CD4-positive, alpha-beta T cell treated with Interleukin-4 for 1 hour (primary cell): ENCODE data around the gene KCNAB1.

Experiments used
- DNase-seq, 2 donors: peaks; one replicate each; pipeline ENCODE4 v3.0.0-alpha.2; 2020 to 2022

The KCNAB1 gene

DNA sequence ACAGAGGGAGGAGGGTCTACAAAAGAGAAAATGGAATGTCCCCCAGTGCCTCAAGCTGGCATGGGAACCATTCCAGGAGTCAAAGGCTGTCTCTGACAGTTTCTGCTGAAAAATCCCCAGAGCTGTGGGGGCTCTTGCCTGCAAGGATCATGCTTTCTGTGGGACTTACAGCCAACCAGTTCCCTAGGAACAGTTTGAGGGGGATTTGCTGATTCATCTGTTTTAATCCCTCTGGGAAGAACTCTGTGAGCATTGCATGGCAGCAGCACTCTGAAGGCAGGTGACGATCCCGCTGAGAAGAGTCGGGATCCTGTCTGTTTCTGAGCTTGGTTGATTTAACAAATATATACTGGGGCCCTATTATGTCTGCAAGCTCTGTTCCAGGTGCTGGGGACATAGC is 258.5 kb downstream of the KCNAB1 start:
- no peak for DNase-seq

DNA sequence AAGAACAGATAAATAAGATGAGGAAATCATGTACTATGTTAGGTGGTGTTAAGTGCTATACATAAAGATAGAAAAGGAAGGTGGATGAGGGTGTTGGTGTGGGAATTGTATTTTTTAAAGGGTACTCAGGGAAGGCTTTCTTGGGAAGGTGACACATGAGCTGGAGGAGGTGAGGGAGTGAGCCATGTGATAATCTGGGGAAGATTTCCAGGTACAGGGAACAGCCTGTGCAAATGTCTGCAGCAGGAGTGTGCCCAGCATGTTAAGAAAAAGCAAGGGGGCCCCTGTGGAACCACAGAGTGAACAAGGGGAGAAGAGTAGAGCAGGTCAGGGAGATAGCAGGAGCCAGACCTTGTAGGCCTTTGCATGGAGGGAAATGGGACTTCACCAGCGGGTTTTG is 258.9 kb downstream of the KCNAB1 start:
- DNase-seq, result no peak

DNA sequence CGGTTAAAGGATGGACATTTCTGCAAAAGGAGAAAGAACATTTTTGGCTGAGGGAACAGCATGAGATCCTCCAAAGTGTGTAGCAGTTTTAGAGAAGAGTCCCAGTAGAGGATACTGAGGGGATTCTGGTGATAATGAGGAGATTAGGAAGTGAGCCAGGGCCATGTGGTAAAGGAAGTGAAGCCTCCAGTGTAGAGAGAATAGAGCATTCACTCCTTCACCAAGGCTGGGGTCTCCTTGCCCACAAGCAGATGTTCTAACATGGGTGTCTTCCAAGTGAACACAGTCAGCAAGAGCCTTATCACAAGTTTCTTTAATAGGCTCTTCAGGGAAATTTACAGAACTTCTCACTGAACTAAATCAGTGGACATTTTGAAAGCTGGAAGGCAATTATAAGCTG is 260.9 kb downstream of the KCNAB1 start:
- DNase-seq, result no peak

DNA sequence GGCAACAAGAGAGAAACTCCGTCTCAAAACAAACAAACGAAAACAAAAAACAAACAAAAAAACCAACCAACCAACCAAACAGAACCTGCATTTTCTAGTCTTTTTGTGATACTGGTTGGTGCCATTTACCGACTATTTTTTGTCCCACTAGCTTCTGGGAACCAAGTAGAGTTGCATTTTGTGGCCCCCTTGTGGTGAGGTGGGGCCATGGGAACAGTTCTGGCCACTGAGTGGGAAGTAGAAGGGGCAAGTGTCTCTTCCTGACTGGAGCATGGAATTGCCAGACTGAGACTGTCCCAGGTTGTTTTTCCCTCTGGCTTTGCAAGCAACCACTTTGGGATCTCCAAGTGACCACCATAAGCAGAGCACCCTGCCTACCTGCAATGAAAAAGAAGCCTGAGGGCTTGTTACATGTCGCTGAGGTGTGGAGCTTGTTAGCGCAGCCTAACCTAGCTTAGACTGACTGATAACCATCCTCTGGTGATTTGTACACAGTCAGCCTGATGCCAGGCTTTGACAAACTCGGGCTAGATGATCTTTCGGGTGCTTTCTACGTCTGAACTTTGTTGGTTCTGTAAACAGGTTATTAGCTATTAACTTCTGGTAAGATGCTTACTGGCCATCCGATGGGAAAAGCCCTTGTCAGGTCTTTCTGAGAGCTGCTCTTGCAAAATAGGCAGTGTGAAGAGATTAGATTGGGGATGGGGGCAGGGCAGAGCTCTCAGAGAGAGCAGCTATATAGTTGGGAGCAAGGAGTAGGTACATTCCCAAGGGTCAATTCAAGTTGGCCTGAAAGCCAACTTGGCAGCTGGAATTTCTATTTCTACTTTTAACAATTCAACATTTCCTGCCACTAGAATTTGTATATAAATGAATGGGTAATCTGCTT is 262.3 kb downstream of the KCNAB1 start:
- DNase-seq, result peak in 1 of 2 donors; percentile 9

DNA sequence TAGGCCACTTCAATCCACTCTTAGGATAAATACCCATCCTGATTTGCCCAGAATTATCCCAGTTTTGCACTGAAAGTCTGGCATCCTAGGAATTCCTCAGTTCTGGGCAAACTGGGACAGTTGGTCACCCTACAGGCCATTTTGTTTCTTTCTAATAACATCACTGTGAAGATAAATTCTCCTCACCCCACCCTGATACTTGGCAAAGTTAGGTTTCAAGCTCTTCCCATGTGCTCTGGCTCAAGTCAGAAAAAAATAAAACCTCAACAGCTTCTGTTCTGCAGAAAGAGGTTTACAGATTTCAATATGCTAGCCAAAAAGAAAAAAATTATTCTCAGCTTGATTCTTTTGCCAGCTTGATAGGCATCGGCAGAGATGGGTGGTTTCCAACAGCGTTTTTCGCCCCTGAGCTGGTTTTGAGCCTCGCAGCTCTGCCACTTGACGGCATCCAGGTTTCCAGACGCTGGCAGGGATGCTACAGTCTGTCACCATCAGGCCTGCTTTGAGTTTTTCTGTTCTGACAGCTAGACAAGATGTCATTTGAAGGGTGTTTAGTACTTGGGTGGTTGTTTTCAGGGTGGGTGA is 263.2 kb downstream of the KCNAB1 start:
- no peak for DNase-seq

DNA sequence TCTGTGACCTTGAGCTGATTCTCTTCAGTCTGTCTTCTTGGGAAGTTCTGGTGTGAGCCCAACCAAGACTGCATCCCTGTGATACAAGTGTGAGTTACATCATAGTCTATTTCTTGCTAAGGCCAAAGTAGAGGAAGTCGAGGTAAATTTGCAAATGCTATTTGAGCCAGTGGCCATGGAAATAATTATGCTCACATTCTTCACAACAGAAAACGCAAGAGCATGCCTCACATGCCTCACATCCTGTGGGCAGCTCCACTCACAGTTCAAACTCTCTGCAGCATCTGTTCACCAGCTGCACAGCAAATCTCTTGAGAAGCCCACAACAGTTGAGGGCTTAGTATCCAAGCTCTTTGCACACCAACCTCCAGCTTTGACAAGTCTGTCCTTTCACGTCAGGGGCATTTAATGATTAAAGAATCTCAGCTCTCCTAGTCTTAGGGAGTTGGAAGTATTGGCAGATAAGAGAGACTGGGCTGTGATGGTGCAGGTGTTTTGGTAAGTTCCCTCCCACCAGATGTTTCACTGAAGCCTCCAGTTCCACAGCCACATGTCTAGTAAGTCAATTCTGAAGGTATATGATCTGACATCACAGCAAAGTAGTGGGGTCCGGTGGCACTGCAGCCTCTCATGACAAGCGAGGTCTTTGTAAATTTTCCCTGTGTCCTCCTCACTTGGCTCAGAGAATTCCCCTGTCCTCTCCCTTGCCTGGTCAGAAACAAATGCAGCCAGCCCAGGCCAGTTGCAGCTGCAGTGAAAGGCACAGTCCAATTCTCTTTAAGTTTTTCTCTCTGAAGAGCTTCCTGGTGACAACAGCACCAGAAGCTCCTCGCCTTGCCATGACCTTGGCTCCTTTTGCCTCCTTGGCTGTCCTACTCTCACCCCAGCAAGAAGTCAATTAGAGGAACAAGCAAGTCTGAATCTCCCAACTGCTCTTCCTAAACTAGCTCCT is 268.4 kb downstream of the KCNAB1 start:
- no peak for DNase-seq

DNA sequence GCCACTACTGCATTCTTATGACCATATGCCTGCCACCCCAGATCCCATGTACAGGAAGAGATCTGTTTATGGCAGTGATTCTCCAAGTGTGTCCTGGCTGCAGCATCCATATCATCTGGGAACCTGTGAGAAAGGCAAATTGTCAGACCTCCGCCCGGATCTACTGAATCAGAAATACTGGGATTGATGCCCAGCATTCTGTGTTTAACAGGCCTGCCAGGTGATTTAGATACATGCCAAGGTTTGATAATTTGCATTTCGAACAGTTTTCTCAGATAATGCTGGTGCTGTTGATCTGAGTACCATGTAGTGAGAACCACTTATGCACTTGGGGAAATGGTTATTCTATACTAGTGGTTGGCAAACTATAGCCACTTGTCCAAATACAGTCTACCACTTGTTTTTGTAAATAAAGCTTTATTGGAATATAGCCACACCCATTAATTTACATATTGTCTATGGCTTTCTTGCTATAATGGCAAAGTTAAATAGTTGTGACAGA is 269.1 kb downstream of the KCNAB1 start:
- no peak for DNase-seq

DNA sequence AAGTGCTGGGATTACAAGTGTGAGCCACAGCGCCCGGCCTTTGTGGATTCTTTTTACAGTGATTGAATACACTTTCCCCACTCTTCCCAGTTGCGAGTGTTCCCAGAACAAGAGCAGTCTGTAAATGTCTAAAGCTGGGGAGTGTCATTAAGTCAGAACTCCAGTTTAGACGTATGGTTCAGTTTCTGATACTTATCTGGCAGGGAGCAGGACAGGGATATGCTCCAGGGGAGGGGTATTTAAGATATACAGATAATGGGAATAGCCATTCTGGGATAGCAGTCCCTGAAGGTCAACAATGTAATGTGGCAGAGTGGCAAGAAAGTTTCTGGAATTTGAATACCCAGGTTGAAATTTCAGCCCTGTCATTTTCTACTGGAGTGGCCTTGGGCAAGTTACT is 270.5 kb downstream of the KCNAB1 start:
- no peak for DNase-seq

DNA sequence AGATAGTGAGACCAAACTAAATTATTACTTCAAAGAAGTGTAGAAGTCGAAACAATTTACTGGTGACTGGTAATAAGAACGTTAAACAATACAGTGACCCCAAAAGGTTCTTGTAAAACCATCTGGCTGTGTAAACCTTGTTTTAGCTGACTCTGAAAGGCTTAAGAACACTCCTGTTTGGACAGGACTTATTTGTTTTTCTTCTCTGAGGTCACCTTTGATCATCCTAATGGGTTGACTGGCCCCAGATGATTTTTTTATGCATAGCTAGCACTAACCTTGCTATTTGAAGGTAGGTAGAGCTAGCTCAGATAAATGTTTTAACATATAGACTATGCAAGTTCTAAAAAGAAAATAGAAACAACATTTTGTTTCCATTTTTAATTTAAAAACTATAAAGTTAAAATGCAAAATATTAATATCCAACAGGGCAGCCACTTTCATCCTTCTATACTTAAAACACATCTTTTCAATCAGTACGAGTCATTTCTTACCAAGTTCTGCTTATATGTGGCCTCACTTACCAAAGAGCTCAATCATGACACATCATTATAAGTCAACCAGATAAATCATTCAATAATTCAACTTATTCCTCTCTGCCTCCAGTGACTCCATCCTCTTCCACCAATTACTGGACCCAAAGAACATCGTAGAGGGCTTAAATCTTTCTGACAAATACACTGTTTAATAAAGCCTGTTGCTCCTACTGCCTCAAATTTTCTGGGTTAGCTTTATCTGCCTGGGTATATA is 275.8 kb downstream of the KCNAB1 start:
- no peak for DNase-seq

DNA sequence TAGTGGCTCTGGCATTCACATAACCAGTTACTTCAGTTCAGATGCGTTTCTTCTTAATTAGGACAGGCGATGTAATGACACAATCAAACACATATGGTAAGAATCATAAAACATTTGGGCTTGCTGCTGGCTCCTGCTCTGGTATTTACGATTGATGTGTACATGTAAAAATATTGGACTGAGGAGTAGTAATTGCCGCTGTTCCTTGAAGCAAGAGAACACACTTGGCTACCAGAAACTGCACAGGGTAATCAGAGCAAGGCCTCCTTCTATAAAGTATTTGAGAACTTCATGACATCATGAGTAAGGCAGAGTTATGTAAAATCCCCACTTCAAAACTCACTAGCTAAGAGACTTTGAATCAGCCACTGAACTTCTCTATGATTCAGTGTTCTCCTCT is 276.5 kb downstream of the KCNAB1 start:
- DNase-seq, result no peak

DNA sequence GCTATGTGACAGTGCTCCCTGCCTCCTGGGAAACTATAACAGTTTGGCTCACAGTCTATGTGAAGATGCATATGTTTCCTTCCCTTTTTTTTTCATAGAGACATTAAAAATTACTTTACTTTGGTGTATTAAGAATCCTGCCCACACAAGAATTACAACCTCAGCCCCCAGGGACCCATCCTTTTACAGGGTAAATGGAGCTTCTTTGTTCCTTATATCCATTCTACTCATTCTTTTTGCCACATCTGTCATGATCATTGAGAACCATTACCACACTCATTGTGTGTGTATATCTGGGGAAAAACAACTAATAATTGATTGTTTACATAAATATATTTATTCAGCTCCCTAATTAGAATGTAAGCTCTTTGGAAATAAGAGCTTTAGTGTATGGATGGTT is 277.2 kb downstream of the KCNAB1 start:
- no peak for DNase-seq

DNA sequence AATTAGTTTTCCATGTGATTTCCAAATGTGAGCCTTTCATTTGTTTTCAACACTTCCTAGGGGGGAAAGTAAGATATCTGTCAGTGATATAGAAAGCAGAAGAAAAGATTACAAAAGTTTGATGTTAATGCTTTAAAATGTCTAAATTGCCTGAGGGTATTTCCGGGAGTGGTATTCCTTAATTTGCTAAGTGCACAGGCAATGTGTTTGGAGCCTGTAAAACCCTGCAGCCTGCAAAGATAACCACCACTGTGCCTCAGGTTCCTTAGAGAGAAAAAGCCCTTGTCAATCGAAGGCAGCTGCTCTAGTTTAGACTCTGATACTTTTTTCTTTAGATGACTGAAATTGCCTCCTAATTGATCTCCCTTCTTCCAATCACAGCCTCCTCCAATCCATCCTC is 279.7 kb downstream of the KCNAB1 start:
- no peak for DNase-seq

DNA sequence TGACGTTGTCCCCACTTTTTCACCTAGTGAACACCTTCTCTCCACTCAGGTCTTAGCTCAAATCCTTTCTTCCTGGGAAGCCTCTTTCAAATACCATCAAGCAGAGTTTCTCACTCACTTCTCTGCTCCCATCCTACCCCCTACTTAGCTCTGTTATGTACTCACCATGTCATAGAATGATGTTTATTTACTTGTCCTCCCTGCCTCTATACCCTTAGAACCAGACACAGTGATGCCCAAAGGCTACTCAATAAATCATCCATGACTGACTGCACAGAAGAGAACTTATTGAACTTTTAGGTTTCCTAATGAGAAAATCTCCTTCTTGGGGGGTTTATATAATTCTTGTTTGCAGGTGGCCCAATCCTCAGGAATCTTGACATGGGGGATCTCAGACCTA is 280.4 kb downstream of the KCNAB1 start:
- DNase-seq, result no peak

DNA sequence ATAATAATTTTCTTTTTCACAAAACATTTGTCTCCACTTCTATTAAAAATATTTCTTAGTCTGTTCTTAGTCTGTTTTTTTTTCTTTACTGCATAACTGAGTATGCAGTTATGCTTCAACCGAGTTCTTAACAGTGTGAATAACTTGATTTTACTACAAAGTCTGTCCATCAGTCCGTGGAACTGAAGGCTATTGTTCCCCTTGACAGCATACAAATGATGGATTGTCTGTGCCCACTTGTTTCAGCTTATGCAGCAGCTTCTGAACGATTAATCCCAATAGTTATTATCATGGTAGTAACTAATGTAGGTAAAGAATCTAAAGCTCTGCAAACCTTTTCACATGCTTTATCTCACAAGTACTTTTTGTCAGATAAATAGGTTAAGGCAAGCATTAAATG is 283.8 kb downstream of the KCNAB1 start:
- DNase-seq, result no peak

DNA sequence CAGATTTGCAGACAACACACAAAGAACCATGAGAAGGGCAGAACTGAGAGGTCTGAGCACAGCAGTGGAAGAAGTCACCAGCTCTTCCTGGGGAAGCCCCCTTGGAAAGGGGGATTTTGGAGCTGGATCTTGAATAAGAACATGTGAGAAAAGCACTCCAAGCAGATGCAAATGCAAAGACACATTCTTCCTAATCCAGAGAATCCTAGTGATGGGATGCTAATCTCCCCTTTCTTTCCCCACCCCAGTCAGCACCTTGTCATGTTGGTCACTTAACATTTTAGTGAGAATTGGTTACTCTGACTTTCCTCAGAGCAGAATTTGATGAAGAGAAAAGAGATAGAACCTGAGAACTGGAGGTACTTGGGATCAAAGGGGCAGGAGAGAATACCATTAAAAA is 286.0 kb downstream of the KCNAB1 start:
- DNase-seq, result no peak

DNA sequence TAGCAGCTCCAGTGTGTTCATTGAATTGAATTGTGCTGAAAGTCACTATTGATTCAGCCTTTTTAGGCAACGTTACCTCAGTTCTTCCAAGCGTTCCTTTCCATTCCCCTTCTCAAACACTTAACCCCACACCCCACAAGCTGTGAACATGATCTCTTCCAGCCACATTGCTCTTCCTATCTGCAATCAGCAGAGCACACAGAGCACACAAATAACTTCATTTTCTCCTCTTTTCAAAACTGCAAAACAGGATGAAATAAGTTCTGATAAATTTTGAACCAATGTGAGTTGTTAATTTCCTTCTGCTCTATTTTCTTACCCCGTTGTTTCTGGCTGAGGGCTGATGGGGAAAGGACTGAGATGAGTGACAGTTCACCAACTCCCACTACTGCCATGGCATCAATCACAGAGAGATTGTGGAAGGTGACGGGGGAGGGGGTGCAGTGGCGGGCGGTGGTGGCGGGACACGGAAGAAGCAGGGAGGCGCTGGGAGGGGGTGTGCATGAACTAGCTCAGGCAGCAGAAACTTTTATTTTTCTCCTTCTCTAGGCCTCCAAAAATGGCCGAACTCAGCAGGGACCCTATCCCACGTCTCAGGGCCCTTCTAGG is 287.3 kb downstream of the KCNAB1 start:
- no peak for DNase-seq

DNA sequence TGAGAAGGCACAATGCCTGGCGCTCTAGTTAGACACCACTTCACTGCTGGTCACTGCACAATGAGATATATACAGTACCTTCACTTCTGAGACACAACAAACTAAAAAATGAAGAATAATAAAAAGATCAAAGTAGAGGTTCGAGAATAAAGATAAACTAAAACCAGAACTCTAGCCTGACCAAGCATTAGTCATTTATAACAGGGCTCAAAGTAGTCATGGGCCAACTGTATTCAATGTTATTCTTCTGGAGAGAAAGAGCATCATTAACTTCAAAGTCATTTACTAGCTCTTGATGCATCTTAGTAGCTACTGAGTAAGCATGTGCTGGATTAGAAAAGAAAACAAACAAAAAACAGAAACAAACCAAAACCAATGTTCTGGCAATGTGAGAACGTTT is 289.3 kb downstream of the KCNAB1 start:
- no peak for DNase-seq

DNA sequence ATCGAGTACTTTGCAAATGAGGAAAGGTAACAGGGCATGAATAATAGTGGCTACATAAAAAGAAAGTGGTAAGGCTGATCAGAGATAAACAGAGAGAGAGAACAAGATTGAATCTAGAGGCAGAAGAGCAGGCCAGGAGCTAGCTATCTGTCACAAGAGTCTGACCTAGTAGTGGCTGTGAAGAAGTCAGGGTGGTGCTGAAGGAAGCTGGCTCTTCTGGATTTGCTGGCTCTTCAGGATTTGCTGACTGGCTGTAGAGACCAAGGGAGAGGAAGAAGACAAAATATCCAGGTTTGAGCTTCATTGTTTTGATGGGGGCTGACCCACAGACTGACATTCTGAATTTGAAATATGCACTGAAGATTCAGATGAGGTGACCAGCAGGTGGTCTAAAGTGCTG is 292.2 kb downstream of the KCNAB1 start:
- no peak for DNase-seq

DNA sequence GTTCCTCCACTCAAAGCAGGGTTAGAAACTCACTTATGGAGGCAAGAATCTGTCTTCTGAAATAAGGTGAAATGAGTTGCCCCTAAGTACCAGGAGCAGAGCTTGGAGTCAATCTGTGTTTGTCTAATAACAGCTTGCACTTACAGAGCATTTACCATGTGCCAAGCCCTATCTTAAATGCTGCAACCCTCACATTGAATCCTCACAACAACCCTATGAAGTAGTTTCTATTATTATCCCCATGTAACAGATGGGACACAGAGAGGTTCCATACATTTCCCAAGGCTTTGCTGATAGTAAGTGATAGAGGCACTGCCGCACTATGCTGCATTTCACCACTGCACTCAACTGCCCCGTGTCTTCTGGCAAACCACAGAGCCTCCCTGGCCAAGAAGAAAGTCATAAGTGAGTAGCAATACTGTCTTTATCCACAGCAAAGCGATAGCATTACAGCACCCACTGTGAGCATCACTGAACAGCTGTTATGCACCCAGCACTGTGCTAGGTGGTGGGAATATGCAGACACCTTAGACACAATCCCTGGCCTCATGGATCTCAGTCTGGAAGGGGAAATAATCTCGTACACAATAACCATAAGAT is 293.0 kb downstream of the KCNAB1 start:
- no peak for DNase-seq

DNA sequence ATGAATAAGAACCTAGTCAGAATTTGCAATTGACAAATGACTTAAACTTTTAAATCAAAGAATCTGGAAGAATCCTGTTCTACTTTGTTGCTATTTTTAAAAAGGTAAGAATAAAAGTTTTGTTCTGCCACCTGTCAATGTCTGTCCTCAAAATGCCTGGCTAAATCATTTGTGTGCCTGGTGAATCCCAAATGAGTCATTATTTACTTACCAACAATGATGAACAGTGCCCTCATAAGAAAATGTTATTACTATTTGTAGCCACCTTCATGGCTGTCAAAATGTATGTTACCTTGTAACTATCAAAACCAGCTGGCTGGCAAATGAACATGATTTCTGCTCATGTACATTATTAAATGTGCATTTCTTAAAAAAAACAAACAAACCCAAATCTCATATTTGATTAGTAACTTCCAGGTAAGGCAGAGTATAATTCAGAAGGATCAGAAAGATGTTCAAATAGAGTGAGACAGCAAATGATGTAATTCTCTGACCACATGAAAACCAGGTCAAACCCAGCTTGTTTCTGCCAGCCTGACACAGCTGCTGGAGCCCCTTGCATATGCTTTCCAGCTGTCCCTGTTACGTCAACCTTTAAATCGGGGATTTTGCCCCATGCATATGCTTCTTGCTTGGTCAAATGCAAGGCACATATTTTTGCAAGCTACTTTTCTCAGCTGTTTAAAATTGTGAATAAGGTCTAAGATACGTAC is 296.6 kb downstream of the KCNAB1 start:
- no peak for DNase-seq

DNA sequence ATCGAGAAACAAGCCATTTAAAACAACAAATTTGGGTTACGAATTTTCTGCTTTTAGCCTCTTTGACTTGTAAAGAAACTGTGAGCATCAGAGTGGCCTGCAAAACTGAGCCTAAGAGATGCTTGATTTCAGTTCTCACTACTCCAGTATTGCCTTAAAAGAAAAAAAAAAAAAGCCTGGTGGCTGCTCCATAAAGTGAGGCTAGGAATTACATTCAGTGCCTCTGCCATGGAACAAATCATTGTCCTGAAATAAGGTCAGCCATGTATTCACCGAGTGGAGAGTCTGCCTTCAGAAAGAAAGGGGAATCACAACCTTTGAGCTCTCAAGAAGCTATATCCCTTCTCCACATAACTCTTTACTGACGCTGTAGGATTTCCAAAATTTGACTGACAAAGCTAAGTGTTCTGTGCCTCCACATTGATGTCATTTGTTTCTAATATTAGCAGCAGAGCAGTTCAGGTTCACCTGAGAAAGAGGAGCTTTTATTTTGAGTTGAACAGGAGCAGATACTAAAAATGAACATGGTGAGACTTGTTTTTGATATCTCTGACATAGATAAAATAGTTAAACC is 297.3 kb downstream of the KCNAB1 start:
- no peak for DNase-seq
